ENCODE measurements around the gene VPS13A.

- TF ChIP-seq CTCF (IDR thresholded peaks at IDR 0.05) (no peak), POLR2A (IDR thresholded peaks at IDR 0.05) (no peak)
These were observed 13.4 kb upstream of the VPS13A start for GRCh38 chr9:77163884-77164283.
